Stimulated activated CD4-positive, alpha-beta T cell treated with anti-CD3 and anti-CD28 coated beads, Interleukin-15, amount 100 ng/mL, for 24 hours (primary cell): ENCODE results near the gene DDX27.

Source experiments
- DNase-seq: peaks from one replicate; pipeline ENCODE4 v3.0.0-alpha.2; 2020

The DDX27 gene

DNA sequence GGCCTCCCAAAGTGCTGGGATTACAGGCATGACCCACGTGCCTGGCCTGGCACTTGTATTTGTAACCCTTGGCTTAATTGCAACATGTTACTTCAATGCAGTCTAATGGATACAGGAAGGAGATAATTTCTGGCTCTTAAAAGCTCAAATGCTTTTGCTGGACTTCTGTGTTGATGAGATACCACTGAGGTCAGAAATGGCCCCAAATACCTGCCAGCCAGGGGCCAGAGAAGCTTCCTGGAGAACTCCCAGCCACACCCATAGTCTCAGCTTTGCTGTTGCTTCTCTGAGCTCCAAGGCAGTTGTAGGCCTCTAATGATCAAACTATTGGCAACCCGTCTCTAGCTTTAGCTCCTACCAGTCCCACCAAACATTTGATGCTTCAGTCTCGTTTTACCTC is 72.8 kb downstream of the DDX27 start:
- no peak for DNase-seq

DNA sequence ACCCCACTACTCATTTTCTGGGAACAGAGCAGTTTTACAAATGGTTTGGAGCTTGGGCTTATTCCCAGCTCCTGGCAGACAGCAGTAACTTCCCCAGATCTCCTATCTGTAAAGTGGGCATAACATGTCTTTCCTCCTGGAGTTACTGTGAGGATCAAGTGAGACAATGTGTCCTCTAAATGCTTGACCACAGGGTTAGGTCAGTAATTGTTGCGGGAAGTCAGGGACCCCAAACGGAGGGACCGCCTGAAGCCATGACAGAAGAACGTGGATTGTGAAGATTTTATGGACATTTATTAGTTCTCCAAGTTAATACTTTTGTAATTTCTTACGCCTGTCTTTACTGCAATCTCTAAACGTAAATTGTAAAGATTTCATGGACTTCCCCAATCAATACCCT is 73.9 kb downstream of the DDX27 start:
- DNase-seq: no peak
